HG02798 (cell line): ENCODE measurements around the gene SHANK1.
"Not testable (repeated sequence)": the region's sequence is repeated elsewhere in the genome, so short reads cannot be mapped to it uniquely, and the experiment has no call there.

Experiments used
- ATAC-seq: cut with Tn5 transposase; IDR thresholded peaks from one replicate; pipeline ENCODE4 v1.9.1; 2021; ENCODE audit warnings: mild to moderate bottlenecking; ENCODE audit not compliant: unreplicated experiment, poor library complexity

Gene SHANK1

DNA sequence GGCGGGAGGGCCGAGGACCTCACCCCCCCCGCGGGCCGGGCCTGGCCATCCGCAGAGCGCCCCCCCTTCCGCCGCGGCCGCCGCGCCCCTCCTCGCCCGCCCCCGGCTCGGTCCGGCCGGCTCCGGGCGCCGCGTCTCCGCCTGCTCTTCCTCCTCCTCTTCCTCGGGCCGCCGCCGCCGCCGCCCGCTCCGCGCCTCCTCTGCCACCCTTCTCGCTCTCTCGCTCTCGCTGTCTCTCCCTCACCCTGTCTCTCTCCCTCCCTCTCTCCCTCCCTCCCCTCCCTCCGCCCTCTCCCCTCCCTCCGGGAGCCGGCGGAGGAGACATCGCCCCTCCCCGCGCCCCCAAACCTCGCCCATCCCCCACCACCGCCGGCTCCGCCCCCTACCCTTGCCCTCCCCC is at the start of gene SHANK1:
Gene SHANK1 (minus strand): TSS at position 237 of the 400 bp plus-strand sequence. CDS start 2,883 bp downstream, outside the sequence.
- no peak for ATAC-seq

DNA sequence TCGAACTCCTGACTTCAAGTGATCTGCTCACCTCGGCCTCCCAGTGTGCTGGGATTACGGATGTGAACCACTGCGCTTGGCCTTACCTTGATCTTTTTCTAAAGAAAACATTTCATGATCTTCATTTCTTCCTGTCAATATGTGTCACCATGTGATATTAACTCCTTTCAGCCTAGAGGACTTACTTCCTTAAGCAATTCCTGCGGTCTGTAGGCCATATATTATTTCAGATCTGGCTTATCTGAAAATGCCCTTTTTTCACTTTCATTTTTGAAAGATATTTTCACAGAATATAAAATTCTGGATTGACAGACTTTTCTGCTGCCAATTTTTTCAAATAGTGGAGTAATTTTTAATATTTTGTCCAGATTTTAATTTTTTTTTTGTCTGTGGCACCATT is 48.7 kb upstream of the SHANK1 start:
- ATAC-seq = no peak

- ATAC-seq = not testable (repeated sequence)
Measured at GRCh38 chr19:50767263-50767662, 47.7 kb upstream of the SHANK1 start.

- ATAC-seq = not testable (repeated sequence)
Measured at GRCh38 chr19:50766746-50767145, 47.1 kb upstream of the SHANK1 start.

DNA sequence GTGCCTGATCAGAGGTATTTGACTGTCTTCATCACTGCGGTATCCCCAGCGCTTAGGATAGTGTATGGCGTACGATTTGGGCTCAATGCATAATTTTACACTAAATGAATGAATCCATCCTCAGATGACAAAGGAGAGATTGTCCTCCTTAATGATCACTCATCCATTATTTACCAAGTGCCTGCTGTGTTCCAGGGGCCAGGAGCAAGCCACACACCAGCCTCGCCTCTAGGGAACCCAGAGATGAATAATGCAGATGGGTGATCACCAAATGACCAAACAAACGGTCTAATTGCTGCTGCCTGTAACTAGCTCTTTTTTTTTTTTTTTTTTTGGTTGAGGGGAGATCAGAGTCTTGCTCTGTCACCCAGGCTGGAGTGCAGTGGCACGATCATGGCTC is 44.8 kb upstream of the SHANK1 start:
- ATAC-seq = no peak

DNA sequence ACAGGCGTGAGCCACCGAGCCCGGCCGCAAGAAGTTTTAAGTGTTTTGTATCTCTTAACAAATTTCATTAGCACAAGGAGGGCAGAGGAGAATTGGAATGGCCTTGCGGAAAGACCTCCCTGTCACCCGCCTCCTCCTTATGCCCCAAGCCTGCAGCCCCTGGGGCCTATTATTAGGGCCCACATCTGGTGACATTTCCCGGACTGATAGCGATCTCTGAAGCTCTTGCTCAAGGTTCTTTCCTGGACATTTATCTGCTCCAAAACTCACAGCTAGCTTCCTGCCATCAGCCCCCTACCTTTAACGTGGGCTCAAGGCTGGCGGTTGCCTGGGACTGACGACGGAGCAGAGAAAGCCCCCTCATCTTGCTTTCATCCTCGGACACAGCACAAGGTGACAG is 43.9 kb upstream of the SHANK1 start:
- not testable (repeated sequence) for ATAC-seq

- ATAC-seq = not testable (repeated sequence)
Measured at GRCh38 chr19:50761501-50761900, 41.9 kb upstream of the SHANK1 start.

DNA sequence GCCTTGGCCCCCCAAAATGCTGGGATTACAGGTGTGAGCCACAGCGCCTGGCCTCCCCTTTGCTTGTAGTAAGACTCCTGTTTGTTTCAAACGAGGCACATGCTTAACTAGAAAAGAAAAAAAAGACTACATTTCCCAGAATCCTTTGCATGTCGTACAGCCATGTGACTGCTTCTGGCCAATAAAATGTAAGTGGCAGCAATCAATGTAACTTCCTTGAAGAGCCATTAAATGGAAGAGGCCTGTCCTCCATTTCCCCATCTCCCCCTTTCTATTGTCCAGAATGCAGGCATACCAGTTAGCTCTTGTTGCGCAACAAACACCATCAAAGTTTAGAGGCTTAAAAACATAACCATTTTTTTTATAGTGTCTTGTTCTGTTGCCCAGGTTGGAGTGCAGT is 40.3 kb upstream of the SHANK1 start:
- ATAC-seq = no peak

GRCh38 chr19:50759076-50759475 is 39.5 kb upstream of the SHANK1 start:
- not testable (repeated sequence) for ATAC-seq

GRCh38 chr19:50757624-50758023 is 38.0 kb upstream of the SHANK1 start:
- not testable (repeated sequence) for ATAC-seq

GRCh38 chr19:50756244-50756643 is 36.6 kb upstream of the SHANK1 start:
- ATAC-seq = not testable (repeated sequence)

GRCh38 chr19:50753879-50754278 is 34.3 kb upstream of the SHANK1 start:
- ATAC-seq = no peak

GRCh38 chr19:50750010-50750409 is 30.4 kb upstream of the SHANK1 start:
- ATAC-seq = no peak

- no peak for ATAC-seq
Measured at GRCh38 chr19:50749490-50749889, 29.9 kb upstream of the SHANK1 start.

DNA sequence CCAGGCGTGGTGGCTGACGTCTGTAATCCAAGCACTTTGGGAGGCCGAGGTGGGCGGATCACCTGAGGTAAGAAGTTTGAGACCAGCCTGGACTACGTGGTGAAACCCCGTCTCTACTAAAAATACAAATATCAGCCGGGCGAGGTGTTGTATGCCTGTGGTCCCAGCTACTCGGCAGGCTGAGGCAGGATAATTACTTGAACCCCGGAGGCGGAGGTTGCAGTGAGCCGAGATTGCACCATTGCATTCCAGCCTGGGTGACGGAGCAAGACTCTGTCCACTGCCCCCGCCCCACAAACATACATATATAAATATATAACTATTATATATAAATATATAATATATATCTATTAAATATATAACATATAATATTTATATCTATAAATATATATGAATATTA is 27.5 kb upstream of the SHANK1 start:
- ATAC-seq = not testable (repeated sequence)

DNA sequence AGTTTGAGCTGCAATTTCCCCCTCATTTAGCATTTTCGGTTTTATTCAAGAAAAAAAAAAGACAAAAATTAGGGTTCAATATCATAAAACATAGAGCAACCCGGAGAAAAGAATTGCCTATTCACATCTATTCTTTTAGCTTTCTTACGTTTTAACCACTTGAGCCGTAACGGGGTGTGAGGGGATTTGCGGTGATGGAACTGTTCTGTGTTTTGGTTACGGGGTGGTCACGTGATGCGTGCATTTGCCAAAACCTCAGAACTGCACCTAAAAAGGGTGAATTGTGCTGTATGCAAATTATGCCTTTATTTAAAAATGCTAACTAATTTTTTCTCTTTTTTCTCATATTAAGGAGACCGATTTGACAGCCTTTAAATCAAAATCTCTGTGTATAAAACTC is 25.6 kb upstream of the SHANK1 start:
- ATAC-seq = no peak

GRCh38 chr19:50743537-50743936 is 23.9 kb upstream of the SHANK1 start:
- no peak for ATAC-seq

- ATAC-seq = no peak
Measured at GRCh38 chr19:50741179-50741933, 21.8 kb upstream of the SHANK1 start.

- ATAC-seq = no peak
Measured at GRCh38 chr19:50739914-50740426, 20.4 kb upstream of the SHANK1 start.

GRCh38 chr19:50739132-50739913 is 19.7 kb upstream of the SHANK1 start:
- ATAC-seq = no peak

GRCh38 chr19:50736338-50736737 is 16.7 kb upstream of the SHANK1 start:
- no peak for ATAC-seq
